ENCODE data around the gene FHIT.

GRCh38 chr3:59817511-59817910, 1433.7 kb downstream of the FHIT start:
- no peak for TF ChIP-seq CTCF (conservative IDR thresholded peaks at IDR 0.05)
- no peak for TF ChIP-seq EZH2 (IDR thresholded peaks at IDR 0.05; ENCODE audit: low read depth)

Data from PC-9 (cell line).